Gastrocnemius medialis (tissue), 4 donors: ENCODE results near the gene PRKG1. TPM values are rescaled to one million over a fixed set of nuclear protein-coding genes. Genes with fewer than 3 reads are reported as not detected.

ENCODE experiments used
- ATAC-seq, 2 donors: fragments of 150-250 bp; one replicate each; pipeline ENCODE4 v1.9.1; 2016
- DNase-seq, 2 donors: peaks; one replicate each; pipeline ENCODE4 v3.0.0-alpha.2; 2019
- H3K27ac ChIP-seq, 4 donors: fragments of 200-600 bp; sonication (generic); 1 replicate in 1 of 4; 2 replicates in 3 of 4; pipeline ENCODE4 v1.5.1; 2016 to 2018; ENCODE audit warnings: mild to moderate bottlenecking in 2 of 4, moderate library complexity in 1 of 4
- H3K27me3 ChIP-seq, 3 donors: fragments of 200-600 bp; sonication (generic) in 2 of 3; 1 replicate in 1 of 3; 2 replicates in 2 of 3; pipeline versions ENCODE4 v1.5.1 to v1.6.0; 2016 to 2019; ENCODE audit warnings: mild to moderate bottlenecking in 1 of 3, moderate library complexity in 1 of 3
- H3K36me3 ChIP-seq, 2 donors: fragments of 200-600 bp; sonication (generic) in 1 of 2; one replicate each; pipeline ENCODE4 v1.5.1; 2017 to 2018
- H3K4me1 ChIP-seq, 2 donors: fragments of 200-600 bp; sonication (generic) in 1 of 2; one replicate each; pipeline ENCODE4 v1.5.1; 2016 to 2017; ENCODE audit warnings: mild to moderate bottlenecking in 2 of 2
- H3K4me3 ChIP-seq, 4 donors: fragments of 200-600 bp; sonication (generic) in 3 of 4; 1 replicate in 1 of 4; 2 replicates in 3 of 4; pipeline ENCODE4 v1.5.1; 2016 to 2019; ENCODE audit warnings: mild to moderate bottlenecking in 2 of 4
- H3K9me3 ChIP-seq, 3 donors: fragments of 200-600 bp; sonication (generic) in 2 of 3; 1 replicate in 1 of 3; 2 replicates in 2 of 3; pipeline ENCODE4 v1.5.1; 2016 to 2019
- CTCF ChIP-seq, 5 experiments: fragments of 450-650 bp in 3 of 5; fragments of 200-600 bp in 2 of 5; sonication (generic) in 2 of 5; IDR thresholded peaks in 4 of 5; conservative IDR thresholded peaks in 1 of 5; 1 replicate in 4 of 5; 2 replicates in 1 of 5; pipeline ENCODE4 v1.5.1; 2016 to 2019; ENCODE audit warnings: antibody characterized with exemption in 5 of 5, mild to moderate bottlenecking in 3 of 5, moderate library complexity in 3 of 5
- POLR2A ChIP-seq, 2 donors: fragments of 450-650 bp; IDR thresholded peaks; one replicate each; pipeline ENCODE4 v1.6.1; 2017; ENCODE audit warnings: antibody characterized with exemption in 2 of 2, mild to moderate bottlenecking in 2 of 2, moderate library complexity in 2 of 2
- in situ Hi-C, 4 donors: fragments of 200-750 bp; cut with MboI; loops; one replicate each; pipeline versions ENCODE4 v1.15.0 to v1.8.0; 2017; ENCODE audit warnings: low sequenced_read_pairs in 4 of 4
- intact Hi-C: fragments of 100-400 bp; cut with DNase I; formaldehyde crosslinking; loops from one replicate; pipeline ENCODE4 v1.15.1; 2023; ENCODE audit warnings: low total_unique reads
- total RNA-seq, 4 donors: library from RNA; depleted of rRNA; stranded (reverse); fragments of >200 nt; gene quantifications; one replicate each; pipeline versions ENCODE4 v1.1.0 to v1.2.3, GENCODE V29; 2016

Gene PRKG1
- total RNA-seq, 4 donors from 2014 or later = 10.4 to 39.4 (median 25.1) TPM

GRCh38 chr10:51876503-51876902 is 802.2 kb downstream of the PRKG1 start:
- H3K27ac ChIP-seq = no peak overlapping the region
- no peak for ATAC-seq
- TF ChIP-seq CTCF (IDR thresholded peaks at IDR 0.05 in 4 of 5, conservative IDR thresholded peaks at IDR 0.05 in 1 of 5) = no peak
- TF ChIP-seq POLR2A (IDR thresholded peaks at IDR 0.05) = no peak
- H3K4me3 ChIP-seq = no peak overlapping the region
- no peaks in the 10 kb centered on the region for H3K36me3 ChIP-seq
- H3K9me3 ChIP-seq = no peaks in the 10 kb centered on the region
- intact Hi-C loops (no loop called here), in situ Hi-C loops (no loop called here)
- H3K4me1 ChIP-seq = peaks cover 4 to 14% of the 10 kb centered on the region in 2 donors
- DNase-seq = no peak
- no peaks in the 10 kb centered on the region for H3K27me3 ChIP-seq

- Histone ChIP-seq H3K4me3 (no peak overlapping the region), H3K27me3 (no peaks in the 10 kb centered on the region), H3K4me1 (peaks cover 4 to 14% of the 10 kb centered on the region in 2 donors), H3K27ac (no peak overlapping the region), H3K9me3 (no peaks in the 10 kb centered on the region), H3K36me3 (no peaks in the 10 kb centered on the region)
- ATAC-seq = no peak
- no peak for DNase-seq
- intact Hi-C loops = no loop called here
- no peak for TF ChIP-seq POLR2A (IDR thresholded peaks at IDR 0.05)
- TF ChIP-seq CTCF (IDR thresholded peaks at IDR 0.05 in 4 of 5, conservative IDR thresholded peaks at IDR 0.05 in 1 of 5) = no peak
- in situ Hi-C loops = no loop called here
These were observed 802.7 kb downstream of the PRKG1 start for GRCh38 chr10:51876979-51877378.

- Histone ChIP-seq H3K27me3 (no peaks in the 10 kb centered on the region), H3K4me1 (peaks cover 4 to 14% of the 10 kb centered on the region in 2 donors), H3K4me3 (no peak overlapping the region), H3K36me3 (no peaks in the 10 kb centered on the region), H3K9me3 (no peaks in the 10 kb centered on the region), H3K27ac (no peak overlapping the region)
- TF ChIP-seq POLR2A (IDR thresholded peaks at IDR 0.05) = no peak
- TF ChIP-seq CTCF (IDR thresholded peaks at IDR 0.05 in 4 of 5, conservative IDR thresholded peaks at IDR 0.05 in 1 of 5) = no peak
- in situ Hi-C loops = no loop called here
- ATAC-seq (no peak), DNase-seq (no peak)
- intact Hi-C loops = no loop called here
These were observed 803.3 kb downstream of the PRKG1 start for GRCh38 chr10:51877636-51878035.

DNA sequence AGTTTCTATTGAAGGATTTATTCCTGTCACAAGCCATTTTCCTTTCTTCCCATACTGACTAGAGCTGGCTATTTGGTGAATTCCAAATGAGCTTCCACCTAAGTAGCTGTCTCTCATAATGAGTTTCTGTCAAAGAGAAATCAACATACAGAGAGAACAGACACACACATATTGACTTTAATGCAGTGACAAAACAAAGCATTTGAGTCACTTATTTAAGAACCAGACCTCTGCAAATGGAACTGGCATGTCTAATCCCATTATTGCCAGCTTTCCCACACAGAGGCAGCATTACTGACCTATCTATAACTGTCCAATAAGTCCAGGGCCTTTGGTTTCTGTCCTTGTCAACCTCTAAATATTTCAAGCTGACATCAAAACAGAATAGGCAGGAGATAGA is 804.4 kb downstream of the PRKG1 start:
- no peaks in the 10 kb centered on the region for H3K9me3 ChIP-seq
- in situ Hi-C loops = no loop called here
- no peak for ATAC-seq

More for the DNA sequence above, 804.4 kb downstream of the PRKG1 start:
- H3K27ac ChIP-seq = peak overlapping the region; percentile 33 to 52 (median 44)
- no peak overlapping the region for H3K4me3 ChIP-seq
- TF ChIP-seq CTCF (IDR thresholded peaks at IDR 0.05 in 4 of 5, conservative IDR thresholded peaks at IDR 0.05 in 1 of 5) = no peak
- TF ChIP-seq POLR2A (IDR thresholded peaks at IDR 0.05) = no peak
- intact Hi-C loops = no loop called here
- no peaks in the 10 kb centered on the region for H3K36me3 ChIP-seq
- H3K4me1 ChIP-seq = peaks cover 4 to 14% of the 10 kb centered on the region in 2 donors
- H3K27me3 ChIP-seq = no peaks in the 10 kb centered on the region
- DNase-seq = no peak
